ENCODE measurements around the gene DIS3L2. TPM values are rescaled to one million over a fixed set of nuclear protein-coding genes. Genes with fewer than 3 reads are reported as not detected.
"Not testable (repeated sequence)": the region's sequence is repeated elsewhere in the genome, so short reads cannot be mapped to it uniquely, and the experiment has no call there.

DIS3L2 gene
- total RNA-seq, 1 donor from 2014 or later: 18.6 TPM

GRCh38 chr2:232030229-232030628, 68.7 kb downstream of the DIS3L2 start:
- no peak for DNase-seq (ENCODE audit: low spot score)
- intact Hi-C loops (cut with DNase I): no loop called here

DNA sequence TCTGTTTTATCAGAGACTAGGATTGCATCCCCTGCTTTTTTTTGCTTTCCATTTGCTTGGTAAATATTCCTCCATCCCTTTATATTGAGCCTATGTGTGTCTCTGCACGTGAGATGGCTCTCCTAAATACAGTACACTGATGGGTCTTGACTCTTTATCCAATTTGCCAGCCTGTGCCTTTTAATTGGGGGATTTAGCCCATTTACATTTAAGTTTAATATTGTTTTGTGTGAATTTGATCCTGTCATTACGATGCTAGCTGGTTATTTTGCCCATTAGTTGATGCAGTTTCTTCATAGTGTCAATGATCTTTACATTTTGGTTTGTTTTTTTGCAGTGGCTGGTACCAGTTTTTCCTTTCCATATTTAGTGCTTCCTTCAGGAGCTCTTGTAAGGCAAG, 73.8 kb downstream of the DIS3L2 start:
- intact Hi-C loops (cut with DNase I); DNase-seq (ENCODE audit: low spot score): not testable (repeated sequence)

GRCh38 chr2:232036876-232037275, 75.4 kb downstream of the DIS3L2 start:
- intact Hi-C loops (cut with DNase I); DNase-seq (ENCODE audit: low spot score): not testable (repeated sequence)

- DNase-seq (ENCODE audit: low spot score): no peak
- intact Hi-C loops (cut with DNase I): no loop called here
These were observed 76.9 kb downstream of the DIS3L2 start for GRCh38 chr2:232038251-232038880.

- intact Hi-C loops (cut with DNase I): no loop called here
- no peak for DNase-seq (ENCODE audit: low spot score)
These were observed 77.5 kb downstream of the DIS3L2 start for GRCh38 chr2:232038881-232039485.

DNA sequence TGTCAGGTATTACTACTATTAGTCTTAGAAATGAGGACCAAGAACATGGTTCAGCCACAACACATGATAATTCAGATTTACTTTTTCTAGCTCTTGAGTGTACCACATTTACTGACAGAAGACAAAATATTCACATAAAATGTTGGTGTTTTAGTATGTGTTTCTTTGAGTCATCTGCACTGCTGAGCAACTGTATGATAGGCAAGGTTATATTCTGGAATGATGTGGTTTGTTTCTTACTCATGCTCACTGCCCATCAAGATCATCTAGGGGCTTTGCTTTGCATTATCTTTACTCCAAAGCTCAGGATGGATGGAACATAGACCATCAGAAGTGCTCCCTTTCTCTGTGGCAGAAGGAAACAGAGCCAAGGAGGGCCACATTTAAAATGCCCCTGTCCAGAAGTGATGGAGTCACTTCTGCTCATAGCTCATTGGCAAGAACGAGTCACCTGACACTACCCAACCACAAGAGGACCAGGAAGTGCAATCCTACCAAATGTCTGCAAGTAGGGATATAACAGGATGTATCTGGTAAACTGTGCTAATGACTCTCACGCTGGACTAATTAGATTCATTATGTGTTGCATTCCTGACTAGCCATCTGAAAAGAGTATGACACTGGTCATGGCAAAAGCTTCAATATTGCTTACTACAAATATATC, 81.5 kb downstream of the DIS3L2 start:
- intact Hi-C loops (cut with DNase I): no loop called here
- no peak for DNase-seq (ENCODE audit: low spot score)

GRCh38 chr2:232043966-232044365, 82.5 kb downstream of the DIS3L2 start:
- no peak for DNase-seq (ENCODE audit: low spot score)
- intact Hi-C loops (cut with DNase I): no loop called here

DNA sequence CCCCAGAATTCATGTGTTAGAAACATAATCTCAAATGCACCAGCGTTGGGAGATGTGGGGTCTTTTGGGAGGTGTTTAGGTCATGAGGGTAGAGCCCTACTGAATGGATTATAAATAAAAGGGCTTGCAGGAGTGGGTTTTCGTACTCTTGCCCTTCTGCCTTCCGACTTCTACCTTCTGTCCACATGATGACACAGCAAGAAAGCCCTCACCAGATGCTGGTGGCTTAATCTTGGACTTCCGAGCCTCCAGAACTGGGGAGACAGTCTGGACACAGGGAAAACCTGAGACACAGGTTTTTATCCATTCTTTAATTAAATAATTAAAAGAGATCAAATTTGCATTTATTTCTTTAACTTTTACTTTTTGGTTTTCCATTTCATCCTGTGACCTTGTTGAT, 87.8 kb downstream of the DIS3L2 start:
- DNase-seq (ENCODE audit: low spot score): no peak
- intact Hi-C loops (cut with DNase I): no loop called here

GRCh38 chr2:232052591-232052990, 91.1 kb downstream of the DIS3L2 start:
- no peak for DNase-seq (ENCODE audit: low spot score)
- intact Hi-C loops (cut with DNase I): no loop called here

DNA sequence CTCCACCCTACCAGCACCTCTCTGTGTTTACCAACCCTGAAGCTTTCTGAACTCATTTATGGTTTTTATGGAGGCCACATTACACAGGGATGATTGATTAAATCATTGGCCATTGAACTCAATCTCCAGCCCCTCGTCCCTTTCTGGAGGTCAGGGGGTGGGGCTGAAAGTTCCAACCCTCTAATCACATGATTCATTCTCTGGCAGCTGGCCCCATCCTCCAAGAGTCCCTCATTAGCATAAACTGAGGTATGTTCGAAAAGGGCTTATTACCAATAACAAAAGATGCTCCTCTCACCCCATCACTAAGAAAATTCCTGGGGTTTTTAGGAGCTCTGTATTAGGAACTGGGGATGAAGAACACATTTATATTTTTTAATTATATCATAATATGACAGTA, 92.3 kb downstream of the DIS3L2 start:
- no peak for DNase-seq (ENCODE audit: low spot score)
- intact Hi-C loops (cut with DNase I): no loop called here

DNA sequence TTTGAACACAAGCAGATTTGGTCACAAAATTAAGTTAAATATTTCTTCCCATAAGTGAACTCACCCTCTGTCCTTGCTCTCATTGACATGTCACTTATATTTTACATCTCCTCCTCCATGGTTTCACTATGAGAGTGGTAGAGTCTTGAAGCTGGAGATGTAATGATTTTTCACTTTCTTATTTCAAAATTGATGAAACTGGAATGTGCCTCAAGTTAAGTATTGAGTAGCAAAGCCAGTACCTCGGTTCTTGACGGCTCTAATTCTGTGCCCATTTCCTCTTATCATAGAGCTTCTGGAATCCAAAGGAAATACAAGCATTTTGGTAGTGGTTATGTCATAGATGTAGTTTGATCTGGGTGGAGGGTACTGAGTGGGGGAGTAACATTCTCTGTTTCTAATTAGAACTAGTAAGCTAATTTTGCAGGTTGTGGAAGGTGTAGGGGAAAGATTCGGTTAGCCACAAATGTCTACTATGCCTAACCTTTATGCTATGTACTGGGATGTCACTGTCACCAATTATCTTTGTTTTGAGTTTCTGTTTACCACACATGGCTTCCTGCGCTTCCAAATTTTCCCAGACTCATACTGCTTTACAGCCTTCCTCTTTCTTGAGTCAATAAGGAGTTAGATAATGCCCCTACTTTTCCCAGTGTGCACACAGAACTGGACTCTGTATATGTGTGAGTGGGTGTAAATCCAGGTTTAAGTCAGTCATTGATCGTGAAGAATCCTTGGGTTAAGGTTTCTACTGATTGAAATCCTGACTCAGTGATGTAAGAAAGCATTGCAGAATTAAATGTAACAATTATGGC, 96.8 kb downstream of the DIS3L2 start:
- intact Hi-C loops (cut with DNase I): no loop called here
- DNase-seq (ENCODE audit: low spot score): no peak

DNA sequence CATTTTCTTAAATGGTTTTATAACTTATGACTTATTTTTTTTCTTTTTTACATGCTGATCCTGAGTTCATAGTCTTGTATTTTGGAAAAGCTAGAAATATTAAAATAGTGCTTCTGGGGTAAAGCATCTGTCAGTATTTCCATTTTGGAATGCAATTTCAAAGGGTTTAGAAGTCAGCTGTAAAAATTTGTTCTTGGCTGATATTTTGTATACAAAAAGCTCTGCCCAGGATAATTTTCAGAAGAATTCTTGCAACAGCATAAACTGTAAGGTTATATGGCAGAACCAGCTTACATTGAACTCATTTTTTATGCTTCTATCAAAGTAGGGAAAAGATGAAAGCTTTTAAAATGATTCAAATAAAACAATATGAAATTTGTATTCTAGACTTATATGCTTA, 97.4 kb downstream of the DIS3L2 start:
- intact Hi-C loops (cut with DNase I): no loop called here
- no peak for DNase-seq (ENCODE audit: low spot score)

- no peak for DNase-seq (ENCODE audit: low spot score)
- intact Hi-C loops (cut with DNase I): no loop called here
These were observed 99.8 kb downstream of the DIS3L2 start for GRCh38 chr2:232061265-232061664.

GRCh38 chr2:232073026-232073425, 111.5 kb downstream of the DIS3L2 start:
- intact Hi-C loops (cut with DNase I): no loop called here
- no peak for DNase-seq (ENCODE audit: low spot score)

GRCh38 chr2:232073699-232074098, 112.2 kb downstream of the DIS3L2 start:
- intact Hi-C loops (cut with DNase I): no loop called here
- no peak for DNase-seq (ENCODE audit: low spot score)

- intact Hi-C loops (cut with DNase I): no loop called here
- DNase-seq (ENCODE audit: low spot score): no peak
These were observed 113.6 kb downstream of the DIS3L2 start for GRCh38 chr2:232075080-232075479.

DNA sequence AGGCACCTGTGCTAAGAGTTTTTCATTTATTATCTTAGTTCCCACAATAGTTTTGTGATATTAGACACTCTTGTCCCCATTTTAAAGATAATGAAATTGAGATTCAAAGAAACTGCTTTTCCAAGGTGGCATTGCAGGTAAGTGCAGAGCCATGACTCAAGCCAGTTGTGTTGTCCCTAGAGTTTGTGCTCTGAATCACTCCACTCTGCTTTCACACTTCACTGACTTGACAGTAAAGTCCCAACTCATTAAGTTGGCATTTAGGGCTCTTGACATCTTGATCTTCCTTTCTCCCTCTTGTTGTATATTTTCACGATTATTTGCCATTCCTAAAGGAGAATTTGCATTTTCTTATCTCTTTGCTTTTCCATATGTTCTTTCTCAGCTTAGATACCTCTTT, 114.3 kb downstream of the DIS3L2 start:
- intact Hi-C loops (cut with DNase I): no loop called here
- no peak for DNase-seq (ENCODE audit: low spot score)

DNA sequence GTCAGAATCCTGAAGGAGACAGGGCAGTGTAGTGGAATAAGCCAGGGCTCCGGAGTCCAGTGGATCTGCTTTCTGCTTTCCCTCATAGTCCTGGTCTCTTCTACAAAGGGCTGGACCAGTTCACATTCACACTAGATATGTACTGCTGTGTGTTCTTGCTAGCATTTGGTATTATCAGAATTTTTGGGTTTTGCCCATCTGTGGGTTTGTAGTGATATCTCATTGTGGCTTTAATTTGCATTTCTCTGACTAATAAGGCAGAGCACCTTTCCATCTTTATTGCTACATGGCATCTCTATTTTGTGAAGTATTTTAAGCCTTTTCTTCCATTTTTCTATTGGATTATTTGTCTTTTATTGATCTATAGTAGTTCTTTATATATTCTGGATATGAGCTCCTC, 114.8 kb downstream of the DIS3L2 start:
- no peak for DNase-seq (ENCODE audit: low spot score)
- intact Hi-C loops (cut with DNase I): no loop called here

GRCh38 chr2:232076736-232077135, 115.2 kb downstream of the DIS3L2 start:
- DNase-seq (ENCODE audit: low spot score): no peak
- intact Hi-C loops (cut with DNase I): no loop called here

GRCh38 chr2:232085164-232085563, 123.7 kb downstream of the DIS3L2 start:
- intact Hi-C loops (cut with DNase I): no loop called here
- DNase-seq (ENCODE audit: low spot score): no peak

Data from cardiac septum (tissue), 1 donor.